Measurements from ENCODE around the gene RABL6. TPM values are rescaled to one million over a fixed set of nuclear protein-coding genes. Genes with fewer than 3 reads are reported as not detected.
"Not testable (repeated sequence)": the region's sequence is repeated elsewhere in the genome, so short reads cannot be mapped to it uniquely, and the experiment has no call there.

RABL6 gene
- total RNA-seq, 1 donor from 2014 or later: 46.9 TPM

- ATAC-seq (peak; percentile 1), DNase-seq (ENCODE audit: low spot score) (peak; percentile 82)
- intact Hi-C loops (cut with DNase I): no loop called here
Measured at GRCh38 chr9:136791516-136792276, 16.1 kb upstream of the RABL6 start.

DNA sequence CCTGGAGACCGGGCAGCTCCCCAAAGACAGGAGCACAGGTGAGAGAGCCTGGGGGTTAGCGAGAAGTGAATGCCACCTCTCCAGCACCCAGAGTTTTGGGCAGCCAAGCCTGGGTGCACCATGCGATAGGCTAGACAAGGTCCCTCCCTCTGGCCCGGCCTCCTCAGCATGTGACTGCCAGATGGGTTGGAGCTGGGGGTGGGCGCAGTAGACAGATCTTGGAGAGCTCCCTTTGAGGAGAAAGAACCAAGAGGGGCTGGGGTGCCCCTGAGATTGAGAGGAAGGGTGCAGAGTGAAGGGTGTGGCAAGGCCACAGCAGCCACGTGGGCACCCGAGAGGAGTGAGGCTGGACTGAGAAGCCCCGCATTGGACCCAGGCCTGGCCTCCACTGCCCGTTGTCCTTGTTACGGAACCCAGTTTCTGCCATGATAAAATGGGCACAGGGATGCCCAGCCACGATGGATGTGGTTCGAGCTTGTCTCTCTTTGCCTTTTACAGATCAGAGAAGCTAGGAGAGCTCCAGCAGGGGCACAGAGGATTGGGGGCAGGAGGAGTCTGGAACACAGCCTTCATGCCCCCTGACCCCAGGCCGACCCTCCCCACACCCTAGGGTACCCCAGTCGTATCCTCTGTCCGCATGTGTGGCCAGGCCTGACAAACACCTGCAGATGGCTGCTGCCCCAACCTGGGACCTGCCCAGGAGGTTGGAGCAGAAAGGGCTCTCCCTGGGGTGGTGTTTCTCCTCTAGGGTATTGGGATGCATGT is 15.2 kb upstream of the RABL6 start:
- intact Hi-C loops (cut with DNase I): no loop called here
- DNase-seq (ENCODE audit: low spot score): no peak
- no peak for ATAC-seq

DNA sequence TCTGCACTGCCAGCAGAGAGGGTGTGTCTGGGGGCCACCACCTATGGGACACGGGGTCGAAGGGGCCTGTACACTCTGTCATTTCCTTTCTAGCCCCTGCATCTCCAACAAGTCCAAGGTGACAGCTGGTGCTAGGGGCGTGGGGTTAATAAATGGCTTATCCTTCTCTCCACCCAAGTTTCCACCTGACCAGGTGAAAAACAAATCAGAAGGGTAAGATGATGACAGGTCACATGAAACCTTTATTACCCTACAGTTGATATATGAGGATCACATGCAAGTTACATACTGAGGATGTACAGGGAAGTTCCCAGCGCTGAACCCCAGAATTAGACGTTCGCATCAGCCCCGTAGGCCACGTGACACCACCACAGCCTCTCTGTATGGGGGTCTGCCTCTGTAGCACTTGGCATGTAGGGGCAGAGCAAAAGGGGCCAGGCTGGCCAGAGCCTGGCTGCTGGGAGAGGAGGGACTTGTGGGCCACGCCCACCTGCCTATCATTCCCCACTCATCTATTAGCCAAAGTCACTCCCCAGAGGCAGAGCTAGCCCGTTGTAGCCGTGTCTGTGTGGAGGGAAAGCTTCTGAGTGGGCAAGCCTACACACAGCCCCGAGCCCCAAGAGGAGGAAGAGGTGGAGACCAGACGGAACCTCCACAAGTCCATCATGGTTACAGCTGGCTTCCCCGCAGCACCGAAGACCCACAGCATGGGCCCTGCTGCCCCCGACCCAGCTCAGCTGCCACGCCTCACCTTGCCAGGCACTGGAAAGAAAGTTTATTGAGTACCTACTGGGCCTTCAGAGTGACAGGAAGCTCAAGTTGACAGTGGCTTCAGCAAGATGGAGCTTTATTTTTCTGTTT is 14.4 kb upstream of the RABL6 start:
- ATAC-seq (no peak), DNase-seq (ENCODE audit: low spot score) (no peak)
- intact Hi-C loops (cut with DNase I): no loop called here

DNA sequence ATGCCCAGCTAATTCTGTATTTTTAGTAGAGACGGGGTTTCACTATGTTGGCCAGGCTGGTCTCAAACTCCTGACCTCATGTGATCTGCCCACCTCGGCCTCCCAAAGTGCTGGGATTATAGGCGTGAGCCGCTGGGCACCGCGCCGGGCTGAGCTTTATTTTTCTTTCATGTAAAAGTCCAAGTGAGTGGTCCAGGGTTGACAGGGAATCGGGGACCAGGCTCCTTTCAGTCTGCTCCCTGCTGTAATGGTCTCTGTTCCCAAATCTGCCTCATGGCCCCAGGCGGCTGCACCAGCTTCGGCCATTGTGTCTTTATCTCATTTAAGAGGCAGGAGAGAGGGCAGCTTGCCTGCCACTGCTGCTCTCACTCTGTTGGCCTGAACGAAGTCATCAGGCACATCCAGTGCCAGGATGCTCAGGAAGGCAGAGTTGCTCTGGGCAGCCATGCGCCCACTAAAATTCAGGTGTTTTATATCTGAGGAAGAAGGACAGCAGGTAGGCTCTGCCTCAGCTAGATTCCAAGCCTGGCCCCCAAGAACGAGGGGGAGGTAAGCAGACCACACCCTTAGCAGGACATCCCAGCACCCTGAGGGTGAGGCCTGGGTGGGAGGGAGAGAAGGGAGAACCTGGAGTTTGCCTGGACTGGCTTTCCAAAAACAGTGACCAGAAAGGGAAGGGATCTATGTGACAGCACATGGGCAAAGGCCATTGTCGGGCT is 13.3 kb upstream of the RABL6 start:
- intact Hi-C loops (cut with DNase I): no loop called here
- no peak for DNase-seq (ENCODE audit: low spot score)

DNA sequence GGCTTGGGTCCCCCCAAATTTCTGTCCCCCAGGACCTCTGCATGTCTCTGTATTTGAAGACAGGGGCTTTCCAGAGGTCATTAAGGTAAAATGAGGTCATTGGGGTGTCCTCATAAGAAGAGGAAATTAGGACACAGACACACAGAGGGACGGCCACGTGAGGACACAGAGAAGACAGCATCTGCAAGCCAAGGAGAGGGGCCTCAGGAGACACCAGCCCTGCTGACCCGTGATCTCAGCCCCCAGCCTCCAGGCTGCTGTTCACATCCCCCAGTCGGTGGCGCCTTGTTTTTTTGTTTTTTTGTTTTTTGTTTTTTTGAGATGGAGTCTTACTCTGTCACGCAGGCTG is 12.8 kb upstream of the RABL6 start:
- intact Hi-C loops (cut with DNase I): loop anchor here (5.0 kb wide), 1 partner anchor 237 kb away; the partner anchor contains the start of gene FUT7
- DNase-seq (ENCODE audit: low spot score): no peak
- ATAC-seq: no peak

More for the DNA sequence above, 13.3 kb upstream of the RABL6 start:
- no peak for ATAC-seq

- DNase-seq (ENCODE audit: low spot score) (no peak), ATAC-seq (no peak)
- intact Hi-C loops (cut with DNase I): loop anchor here (5.0 kb wide), 1 partner anchor 236 kb away; the partner anchor contains the start of gene FUT7
Measured at GRCh38 chr9:136796238-136796774, 11.4 kb upstream of the RABL6 start, which contains the start of gene CCDC183. Gene CCDC183 (plus strand): TSS chr9:136796338. CDS start chr9:136796398, 60 bp downstream.

DNA sequence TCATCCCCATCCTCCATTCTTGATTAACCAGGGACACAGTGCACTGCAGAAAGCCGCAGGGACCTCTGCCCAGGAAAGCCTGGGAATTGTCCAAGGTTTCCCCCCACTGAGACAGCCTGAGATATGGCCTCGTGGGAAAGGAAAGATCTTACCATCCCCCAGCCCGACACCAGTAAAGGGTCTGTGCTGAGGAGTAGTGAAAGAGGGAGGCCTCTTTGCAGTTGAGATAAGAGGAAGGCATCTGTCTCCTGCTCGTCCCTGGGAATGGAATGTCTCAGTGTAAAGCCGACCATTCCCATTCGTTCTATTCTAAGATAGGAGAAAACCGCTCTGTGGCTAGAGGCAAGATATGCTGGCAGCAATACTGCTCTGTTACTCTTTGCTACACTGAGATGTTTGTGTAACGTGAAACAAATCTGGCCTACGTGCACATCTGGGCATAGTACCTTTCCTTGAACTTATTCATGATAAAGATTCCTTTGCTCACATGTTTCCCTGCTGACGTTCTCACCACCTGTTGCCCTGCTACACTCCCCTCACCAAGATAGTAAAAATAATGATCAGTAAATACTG is 10.9 kb upstream of the RABL6 start:
- intact Hi-C loops (cut with DNase I): loop anchor here (5.0 kb wide), 1 partner anchor 235 kb away; the partner anchor contains the start of gene FUT7
- not testable (repeated sequence) for ATAC-seq; DNase-seq (ENCODE audit: low spot score)

- intact Hi-C loops (cut with DNase I): loop anchor here (5.0 kb wide), 1 partner anchor 234 kb away; the partner anchor contains the start of gene FUT7
- peak; percentile 3 for ATAC-seq
- no peak for DNase-seq (ENCODE audit: low spot score)
Measured at GRCh38 chr9:136798708-136799078, 9.1 kb upstream of the RABL6 start.

DNA sequence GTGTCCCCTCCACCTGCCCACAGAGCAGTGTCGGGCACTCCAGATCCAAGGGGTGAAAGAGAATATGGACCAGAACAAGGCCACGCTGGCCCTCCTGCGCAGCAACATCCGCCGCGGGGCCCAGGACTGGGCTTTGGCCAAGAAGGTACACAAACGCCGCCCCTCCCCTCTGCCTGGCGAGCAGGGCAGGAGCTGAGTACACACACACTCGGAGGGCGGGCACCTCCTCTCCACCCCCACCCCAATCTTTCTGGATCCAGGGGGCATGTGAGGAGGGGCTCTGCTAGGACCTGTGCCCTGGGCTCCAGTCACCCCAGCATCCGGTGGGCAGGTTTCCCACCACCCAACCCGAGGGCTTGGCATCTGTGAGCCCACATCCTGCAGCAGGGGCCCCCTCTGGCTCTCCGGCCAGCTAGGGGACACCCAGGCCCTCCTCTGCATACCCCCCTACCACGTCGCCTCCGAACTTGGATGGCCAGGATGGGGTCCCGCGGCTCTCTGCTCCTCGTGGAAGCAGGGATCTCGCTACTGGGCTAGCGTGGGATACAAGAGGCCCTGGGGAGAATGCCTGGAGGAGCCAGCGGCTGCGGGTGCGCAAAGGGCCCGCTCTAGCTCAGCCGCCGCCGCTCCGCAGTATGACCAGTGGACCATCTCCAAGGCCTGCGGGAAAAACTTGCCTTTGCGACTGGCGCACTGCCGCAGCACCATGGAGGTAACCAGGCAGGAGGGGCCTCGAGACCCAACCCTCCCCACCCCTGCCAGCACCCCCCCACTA is 8.5 kb upstream of the RABL6 start:
- DNase-seq (ENCODE audit: low spot score) (no peak), ATAC-seq (no peak)
- intact Hi-C loops (cut with DNase I): loop anchor here (5.0 kb wide), 1 partner anchor 233 kb away; the partner anchor contains the start of gene FUT7

GRCh38 chr9:136799854-136800657 is 7.7 kb upstream of the RABL6 start:
- intact Hi-C loops (cut with DNase I): loop anchor here (5.0 kb wide), 1 partner anchor 232 kb away; the partner anchor contains the start of gene FUT7
- DNase-seq (ENCODE audit: low spot score): peak; percentile 80

DNA sequence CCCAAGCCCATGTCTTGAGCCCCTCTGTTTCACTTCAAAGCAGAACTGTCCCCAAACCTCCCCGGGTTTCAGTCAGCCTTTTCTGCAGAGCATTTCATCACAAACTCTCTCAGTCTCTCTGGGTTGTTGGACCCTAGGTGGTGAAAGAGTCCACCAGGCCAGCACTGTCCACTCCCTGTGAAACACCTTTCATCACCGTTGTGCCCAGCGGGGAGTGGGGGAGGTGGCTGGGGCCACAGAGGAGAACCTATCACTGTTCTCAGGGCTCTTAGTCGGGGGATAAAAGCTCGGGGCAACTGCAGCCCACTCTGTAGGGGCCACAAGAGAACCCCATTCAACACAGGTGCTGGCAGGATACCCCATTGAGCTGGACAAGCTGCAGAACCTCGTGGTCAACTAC is 5.4 kb upstream of the RABL6 start:
- intact Hi-C loops (cut with DNase I): no loop called here
- ATAC-seq (no peak), DNase-seq (ENCODE audit: low spot score) (no peak)

More at GRCh38 chr9:136799854-136800657, 7.7 kb upstream of the RABL6 start:
- peak; percentile 63 for ATAC-seq

- intact Hi-C loops (cut with DNase I); ATAC-seq; DNase-seq (ENCODE audit: low spot score): not testable (repeated sequence)
Measured at GRCh38 chr9:136803009-136803550, 4.7 kb upstream of the RABL6 start.

- intact Hi-C loops (cut with DNase I): no loop called here
- DNase-seq (ENCODE audit: low spot score): no peak
- ATAC-seq: no peak
Measured at GRCh38 chr9:136803551-136804508, 3.9 kb upstream of the RABL6 start.

DNA sequence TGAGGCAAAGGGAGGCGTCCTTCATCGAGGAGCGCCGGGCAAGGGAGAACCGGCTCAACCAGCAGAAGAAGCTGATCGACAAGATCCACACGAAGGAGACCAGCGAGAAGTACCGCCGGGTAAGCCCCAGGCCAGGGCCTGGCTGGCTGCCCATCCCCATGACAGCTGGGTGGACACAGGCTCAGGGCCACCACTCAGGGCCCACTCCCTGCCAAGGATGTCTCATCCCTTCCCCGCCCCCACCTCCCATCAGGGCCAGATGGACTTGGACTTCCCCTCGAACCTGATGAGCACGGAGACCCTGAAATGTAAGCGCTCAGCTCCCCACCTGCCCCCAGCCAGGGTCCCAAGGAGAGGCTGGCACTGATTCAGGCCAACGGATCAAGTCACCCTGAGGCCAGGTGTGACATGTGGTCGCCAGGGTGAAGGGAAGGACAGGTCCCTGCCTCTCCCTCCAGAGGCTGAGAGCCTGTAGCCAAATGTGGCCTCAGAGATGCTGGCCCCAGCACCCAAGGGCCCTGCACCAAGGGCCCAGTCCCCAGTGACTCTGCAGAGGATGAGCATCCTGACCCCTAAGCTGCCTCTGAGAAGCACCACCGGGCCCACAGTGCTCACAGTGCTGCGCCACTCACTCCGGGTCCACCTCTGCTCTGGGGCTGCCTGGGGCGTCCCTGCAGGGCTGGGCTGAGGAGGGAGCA is 3.1 kb upstream of the RABL6 start:
- intact Hi-C loops (cut with DNase I): no loop called here
- ATAC-seq: no peak
- no peak for DNase-seq (ENCODE audit: low spot score)
